ENCODE results near the gene MAP2K2. TPM values are rescaled to one million over a fixed set of nuclear protein-coding genes. Genes with fewer than 3 reads are reported as not detected.
A peak's percentile ranks its signal among the peaks of the same experiment; 100 is the strongest.

Gene MAP2K2
- total RNA-seq, 4 donors from 2014 or later = 76.9 to 128 (median 93.8) TPM

GRCh38 chr19:4062419-4063368, 61.2 kb downstream of the MAP2K2 start:
- H3K27me3 ChIP-seq = no peaks in the 10 kb centered on the region
- H3K36me3 ChIP-seq = peaks cover 0 to 14% (median 5%) of the 10 kb centered on the region in 3 donors
- intact Hi-C loops (cut with DNase I) = no loop called here
- peaks cover 62 to 73% (median 70%) of the 10 kb centered on the region in 3 donors for H3K4me1 ChIP-seq
- WGBS, 2 donors = 20 to 75% methylated on average over 1 to 4 of the region's 30 CpGs
- H3K9me3 ChIP-seq = no peaks in the 10 kb centered on the region
- no peak for DNase-seq
- no peak for TF ChIP-seq POLR2A (IDR thresholded peaks at IDR 0.05)
- no peak for TF ChIP-seq CTCF (IDR thresholded peaks at IDR 0.05)
- H3K27ac ChIP-seq = peak overlapping the region; percentile 97 to 99 (median 98)
- H3K4me3 ChIP-seq = peak overlapping the region; percentile 81 to 100 (median 99)

- 7 to 13% methylated on average over 3 to 5 of the region's 29 CpGs for WGBS, 2 donors
- H3K9me3 ChIP-seq = no peaks in the 10 kb centered on the region
- TF ChIP-seq CTCF (IDR thresholded peaks at IDR 0.05) = no peak
- peak in 1 of 4 donors; percentile 15 for TF ChIP-seq POLR2A (IDR thresholded peaks at IDR 0.05)
- DNase-seq = no peak
- peaks cover 65 to 76% (median 67%) of the 10 kb centered on the region in 3 donors for H3K4me1 ChIP-seq
- H3K27ac ChIP-seq = peak overlapping the region; percentile 97 to 99 (median 98)
- intact Hi-C loops (cut with DNase I) = no loop called here
- H3K27me3 ChIP-seq = no peaks in the 10 kb centered on the region
- H3K4me3 ChIP-seq = peak overlapping the region; percentile 22 to 100 (median 99)
- peaks cover 0 to 20% (median 5%) of the 10 kb centered on the region in 3 donors for H3K36me3 ChIP-seq
Observed at GRCh38 chr19:4061683-4062418, 62.1 kb downstream of the MAP2K2 start.

GRCh38 chr19:4061178-4061682, 62.7 kb downstream of the MAP2K2 start:
- Histone ChIP-seq H3K4me1 (peaks cover 65 to 82% (median 67%) of the 10 kb centered on the region in 3 donors), H3K36me3 (peaks cover 0 to 27% (median 5%) of the 10 kb centered on the region in 3 donors), H3K27ac (peak overlapping the region; percentile 97 to 99 (median 98)), H3K27me3 (no peaks in the 10 kb centered on the region), H3K9me3 (no peaks in the 10 kb centered on the region), H3K4me3 (peak overlapping the region; percentile 22 to 100 (median 99))
- intact Hi-C loops (cut with DNase I) = no loop called here
- 0 to 5% methylated on average over 1 to 7 of the region's 23 CpGs for WGBS, 2 donors
- DNase-seq = no peak
- peak in 1 of 4 donors; percentile 60 for TF ChIP-seq POLR2A (IDR thresholded peaks at IDR 0.05)
- no peak for TF ChIP-seq CTCF (IDR thresholded peaks at IDR 0.05)

- 35% methylated on average over 8 of the region's 16 CpGs; no CpG with 5 or more reads in 1 of the 2 donors for WGBS, 2 donors
- Histone ChIP-seq H3K27ac (peak overlapping the region; percentile 97 to 99 (median 98)), H3K9me3 (no peaks in the 10 kb centered on the region), H3K36me3 (peaks cover 0 to 32% (median 5%) of the 10 kb centered on the region in 3 donors), H3K4me1 (peaks cover 65 to 87% (median 72%) of the 10 kb centered on the region in 3 donors), H3K4me3 (peak overlapping the region; percentile 22 to 100 (median 99)), H3K27me3 (no peaks in the 10 kb centered on the region)
- intact Hi-C loops (cut with DNase I) = no loop called here
- DNase-seq = no peak
- no peak for TF ChIP-seq POLR2A (IDR thresholded peaks at IDR 0.05)
- TF ChIP-seq CTCF (IDR thresholded peaks at IDR 0.05) = no peak
Observed at GRCh38 chr19:4060621-4061177, 63.2 kb downstream of the MAP2K2 start.

Data from esophagus squamous epithelium (tissue), 5 donors.